GM03348 (cell line): ENCODE measurements around the gene FUT6.
A peak's percentile ranks its signal among the peaks of the same experiment; 100 is the strongest.

Source experiments
- DNase-seq: peaks from one replicate; pipeline ENCODE4 v3.0.0; 2012; ENCODE audit warnings: low spot score

Gene FUT6

DNA sequence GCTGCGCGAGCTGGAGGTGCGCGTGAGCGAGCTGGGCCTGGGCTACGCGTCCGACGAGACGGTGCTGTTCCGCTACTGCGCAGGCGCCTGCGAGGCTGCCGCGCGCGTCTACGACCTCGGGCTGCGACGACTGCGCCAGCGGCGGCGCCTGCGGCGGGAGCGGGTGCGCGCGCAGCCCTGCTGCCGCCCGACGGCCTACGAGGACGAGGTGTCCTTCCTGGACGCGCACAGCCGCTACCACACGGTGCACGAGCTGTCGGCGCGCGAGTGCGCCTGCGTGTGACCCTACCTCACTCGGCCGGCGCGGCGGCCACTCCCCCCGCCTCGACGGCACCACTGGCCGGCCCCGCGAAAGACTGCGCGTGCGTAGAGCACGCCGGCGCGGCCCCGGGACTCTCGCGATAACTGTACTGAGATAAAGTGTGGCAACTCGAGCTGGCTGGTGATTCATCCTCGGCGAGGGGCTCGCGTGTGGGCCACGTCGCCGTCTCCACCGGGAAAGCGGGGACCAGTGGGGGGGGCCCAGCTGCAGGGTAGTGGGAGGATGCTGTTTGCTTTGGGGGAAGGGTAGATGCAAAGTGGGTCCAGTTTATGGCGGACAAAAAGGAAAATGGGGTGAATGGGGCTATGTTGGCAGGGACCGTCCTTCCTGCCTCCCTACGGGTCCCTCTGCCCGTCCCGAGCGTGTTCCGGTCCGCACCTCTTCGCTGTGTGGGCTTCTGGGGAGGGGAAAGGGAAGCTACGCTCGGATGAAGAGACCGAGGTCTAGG lies 11.4 kb downstream of the FUT6 start:
- DNase-seq: peak; percentile 94

DNA sequence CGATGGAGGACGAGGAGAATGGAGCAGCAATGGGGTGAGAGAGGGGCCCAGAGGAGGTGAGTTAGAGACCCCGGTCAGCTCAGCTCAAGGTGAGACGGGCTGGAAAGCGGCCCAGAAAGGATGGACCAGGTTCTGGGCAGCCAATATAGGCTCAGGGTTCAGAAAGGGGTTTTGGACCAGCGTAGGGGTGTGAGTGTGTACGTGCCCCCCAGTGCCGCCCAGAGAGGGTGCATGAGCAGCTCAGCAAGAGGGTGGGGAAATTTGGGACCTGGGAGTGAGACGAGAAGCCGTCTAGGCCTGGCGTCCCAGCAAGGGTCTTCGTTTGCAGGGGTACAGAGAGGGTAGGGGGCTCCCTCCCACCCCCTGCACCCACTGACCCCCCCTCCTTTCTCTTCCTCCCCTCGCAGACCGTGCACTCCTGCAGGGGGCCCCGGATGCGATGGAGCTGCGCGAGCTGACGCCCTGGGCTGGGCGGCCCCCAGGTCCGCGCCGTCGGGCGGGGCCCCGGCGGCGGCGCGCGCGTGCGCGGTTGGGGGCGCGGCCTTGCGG lies 12.1 kb downstream of the FUT6 start:
- no peak for DNase-seq

DNA sequence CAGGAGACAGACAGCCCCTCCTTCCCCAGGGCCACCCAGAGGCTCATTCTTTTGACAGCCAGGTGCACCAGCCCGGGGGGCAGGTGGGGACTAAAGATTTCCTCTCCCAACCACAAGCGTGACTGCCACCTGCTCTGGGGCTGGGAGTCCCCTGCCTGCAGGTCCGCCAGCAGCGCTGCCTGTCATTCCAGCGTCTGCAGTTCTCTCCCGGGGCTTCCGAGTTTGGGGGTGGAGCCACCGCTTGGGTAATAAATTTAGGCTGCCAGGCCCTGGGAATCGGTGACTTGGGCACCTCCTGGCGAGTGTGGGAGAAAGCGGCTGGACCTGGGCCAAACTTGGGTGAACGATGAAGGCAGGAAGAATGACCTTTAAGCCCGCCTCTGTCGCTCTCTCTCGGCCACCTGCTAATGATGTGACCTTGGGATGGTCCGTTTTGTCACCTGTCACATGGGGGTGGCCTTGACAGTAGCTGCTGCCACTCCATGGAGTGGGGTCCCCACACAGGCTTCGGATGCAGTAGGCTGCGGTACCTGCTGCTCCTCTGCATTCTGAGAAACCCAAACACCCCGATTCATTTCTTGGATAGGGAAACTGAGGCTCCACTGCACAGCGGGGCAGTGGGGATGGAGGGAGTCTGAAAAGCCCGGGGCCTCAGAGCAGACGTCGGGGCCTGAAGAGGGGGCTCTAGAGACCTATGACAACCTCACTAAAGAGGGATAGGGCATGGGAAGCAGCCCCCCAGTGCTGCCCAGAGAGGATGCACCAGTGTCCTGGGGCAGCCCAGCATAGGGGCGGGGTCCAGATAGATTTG lies 12.8 kb downstream of the FUT6 start:
- no peak for DNase-seq

DNA sequence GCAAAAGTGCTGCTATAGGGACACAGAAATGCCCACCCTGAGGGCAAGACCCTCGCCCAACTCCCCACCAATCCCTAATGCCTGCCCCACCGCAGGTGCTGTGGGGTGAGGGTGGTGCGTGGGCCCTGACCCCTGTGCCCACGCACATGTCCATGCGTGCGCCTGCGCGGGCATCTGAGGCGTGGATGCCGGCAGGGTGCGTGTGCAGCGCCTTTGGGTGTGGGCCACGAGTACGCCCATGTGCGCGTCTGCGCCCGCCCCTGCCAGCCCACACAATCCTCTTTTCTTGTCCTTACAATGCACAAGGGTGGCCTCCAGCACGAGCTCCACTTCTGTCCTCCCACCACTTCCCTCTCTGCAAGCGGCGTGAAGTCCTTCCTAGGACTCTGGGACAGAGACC lies 14.3 kb downstream of the FUT6 start:
- no peak for DNase-seq

DNA sequence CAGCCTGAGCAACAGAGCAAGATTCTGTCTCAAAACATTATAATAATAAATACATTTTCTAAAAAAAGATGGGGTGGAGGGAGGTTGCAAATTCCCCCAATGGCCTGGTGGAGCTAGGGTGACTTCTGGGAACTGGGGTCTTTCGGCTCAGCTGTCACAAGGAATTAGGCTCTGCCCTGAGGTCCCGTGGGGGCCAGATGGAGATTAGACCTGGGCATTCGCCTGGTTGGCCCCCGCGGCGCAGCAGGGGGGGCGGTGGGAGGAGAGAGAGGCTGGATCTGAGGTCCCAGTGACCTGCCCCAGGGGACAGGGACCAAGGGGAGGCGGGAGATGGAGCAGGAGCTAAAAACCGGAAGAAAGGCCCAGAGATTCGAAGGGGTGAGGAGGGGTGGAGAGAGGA lies 14.8 kb downstream of the FUT6 start:
- DNase-seq: no peak

DNA sequence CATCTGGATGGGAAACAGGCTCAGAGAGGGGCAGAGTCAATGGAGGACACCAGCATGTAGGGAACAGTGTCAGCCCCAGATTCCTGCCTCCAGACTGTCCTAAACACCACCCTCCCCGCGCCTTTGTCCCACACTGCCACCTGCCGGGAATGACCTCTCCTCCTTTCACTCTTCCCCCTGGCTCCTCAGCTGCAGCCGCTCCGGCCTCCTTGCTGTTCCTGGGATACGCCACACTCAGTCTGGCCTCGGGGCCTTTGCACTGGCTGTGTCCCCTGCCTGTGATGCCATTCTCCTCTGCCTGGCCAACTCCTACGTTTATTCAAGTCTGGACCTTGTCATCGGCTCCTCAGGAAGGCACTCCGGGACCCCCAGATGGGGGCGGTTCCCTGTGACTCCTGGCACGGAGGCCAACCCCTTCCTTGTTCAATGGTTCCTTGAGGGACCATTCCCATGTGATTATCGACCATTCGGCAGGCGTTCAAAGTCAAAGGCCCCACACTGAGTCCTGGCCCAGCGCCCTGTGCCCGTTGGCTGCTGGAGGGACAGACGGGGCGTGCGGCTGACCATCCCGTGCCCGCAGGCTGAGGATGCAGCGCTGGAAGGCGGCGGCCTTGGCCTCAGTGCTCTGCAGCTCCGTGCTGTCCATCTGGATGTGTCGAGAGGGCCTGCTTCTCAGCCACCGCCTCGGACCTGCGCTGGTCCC lies 15.8 kb downstream of the FUT6 start:
- peak; percentile 33 for DNase-seq

DNA sequence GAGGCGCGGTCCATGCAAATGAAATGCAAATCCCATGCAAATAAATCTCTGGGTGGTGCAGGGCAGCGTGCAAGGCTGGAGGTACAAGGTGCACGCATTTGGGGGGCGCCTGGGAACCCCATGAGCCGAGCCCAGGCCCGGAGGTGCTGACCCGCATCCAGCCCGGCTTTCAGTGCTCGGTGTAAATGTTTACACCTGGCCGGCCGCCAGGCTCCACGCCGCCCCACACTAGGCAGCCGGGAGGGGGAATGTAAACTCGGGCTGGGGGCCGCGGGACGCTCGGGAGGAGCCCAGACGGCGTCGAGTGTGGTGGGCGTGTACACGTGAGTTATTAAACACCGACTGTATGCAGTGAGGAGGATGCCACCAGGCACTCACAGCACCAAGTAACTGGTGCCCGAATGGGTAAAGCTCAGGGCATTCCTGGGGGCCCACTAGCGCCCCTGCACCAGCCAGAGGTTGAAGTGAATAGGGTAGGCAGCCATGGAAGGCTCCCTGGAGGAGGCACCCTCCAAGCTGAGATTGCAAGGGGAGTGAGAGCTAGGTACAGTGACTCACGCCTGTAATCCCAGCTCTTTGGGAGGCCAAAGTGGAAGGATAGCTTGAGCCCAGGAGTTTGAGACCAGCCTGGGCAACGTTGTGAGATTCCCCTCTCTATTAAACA lies 17.2 kb downstream of the FUT6 start:
- no peak for DNase-seq

DNA sequence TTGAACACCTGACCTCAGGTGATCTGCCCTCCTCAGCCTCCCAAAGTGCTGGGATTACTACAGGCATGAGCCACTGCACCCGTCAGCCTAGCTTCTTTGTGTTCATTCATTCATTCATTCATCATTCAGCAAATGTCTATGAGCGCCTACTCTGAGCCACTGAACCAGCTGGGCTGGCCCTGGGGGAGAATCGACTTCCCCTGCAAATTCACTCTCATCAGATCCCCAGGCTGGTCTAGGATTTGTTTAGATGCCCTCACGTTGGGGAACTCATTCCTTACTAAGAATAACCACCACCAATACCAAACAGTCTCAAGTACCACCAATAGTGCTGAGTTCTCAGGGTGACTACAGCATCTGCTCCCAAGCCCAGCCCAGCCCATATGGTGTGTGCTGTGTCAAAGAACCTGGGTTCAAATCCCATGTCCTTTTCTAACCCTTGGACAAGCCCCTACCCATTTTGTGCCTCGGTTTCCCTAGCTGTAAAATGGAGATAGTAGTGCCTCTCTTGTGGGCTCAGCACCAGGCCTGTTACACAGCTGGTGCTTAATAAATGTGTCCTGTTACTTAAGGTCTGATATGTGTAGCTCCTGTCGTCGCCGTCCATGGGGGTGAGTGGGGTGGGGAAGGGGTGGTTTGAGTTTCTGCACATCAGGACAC lies 17.9 kb downstream of the FUT6 start:
- DNase-seq: no peak

DNA sequence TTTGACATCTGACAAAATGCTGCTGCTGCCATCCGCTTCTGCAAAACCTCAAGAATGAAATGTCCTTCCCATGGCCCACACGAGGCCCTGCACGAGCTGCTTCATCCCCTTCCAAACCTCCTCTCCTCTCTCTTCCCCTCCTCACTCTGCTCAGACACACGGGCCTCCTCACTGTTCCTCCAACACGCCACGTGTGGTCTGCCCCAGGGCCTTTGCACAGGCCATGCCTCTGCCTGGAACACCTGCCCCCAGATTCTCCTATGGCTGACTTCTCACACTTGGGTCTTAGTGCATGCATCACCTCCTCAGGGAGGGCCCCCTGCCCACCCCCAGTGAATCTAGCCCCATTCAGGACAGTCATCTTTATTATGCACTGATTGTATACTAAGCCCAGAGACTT lies 18.7 kb downstream of the FUT6 start:
- no peak for DNase-seq

DNA sequence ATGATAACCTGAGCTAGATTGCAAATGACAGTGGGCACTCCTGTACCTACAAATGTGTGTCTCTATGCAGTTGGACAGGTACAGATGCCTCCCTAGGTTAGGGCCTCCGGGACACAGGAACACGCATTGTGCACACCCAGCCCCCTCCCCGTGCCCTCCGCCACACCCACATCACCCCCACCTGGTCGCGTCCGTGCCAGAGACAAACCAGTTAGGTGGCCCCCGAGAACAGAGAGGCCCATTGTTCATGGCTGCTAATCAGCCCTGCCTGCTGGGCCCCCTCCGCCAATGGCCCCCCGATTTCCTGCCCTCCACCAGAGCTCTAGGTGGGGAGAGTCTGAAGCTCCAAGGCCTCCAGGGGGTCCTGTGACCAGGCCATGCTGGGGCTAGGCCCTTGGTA lies 20.9 kb downstream of the FUT6 start:
- DNase-seq: no peak

DNA sequence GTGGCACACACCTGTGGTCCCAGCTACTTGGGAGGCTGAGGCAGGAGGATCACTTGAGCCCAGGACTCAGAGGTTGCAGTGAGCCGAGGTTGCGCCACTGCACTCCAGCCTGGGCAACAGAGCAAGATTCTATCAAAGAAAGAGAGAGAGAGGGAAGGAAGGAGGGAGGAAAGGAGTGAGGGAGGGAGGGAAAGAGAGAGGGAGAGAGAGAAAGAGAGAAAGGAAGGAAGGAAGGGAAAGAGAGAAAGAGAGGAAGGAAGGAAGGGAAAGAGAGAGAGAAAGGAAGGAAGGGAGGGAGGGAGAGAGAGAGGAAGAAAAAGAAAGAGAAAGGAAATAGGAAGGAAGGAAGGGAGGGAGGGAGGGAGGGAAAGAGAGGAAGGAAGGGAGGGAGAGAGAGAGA lies 22.3 kb downstream of the FUT6 start:
- DNase-seq: no peak

DNA sequence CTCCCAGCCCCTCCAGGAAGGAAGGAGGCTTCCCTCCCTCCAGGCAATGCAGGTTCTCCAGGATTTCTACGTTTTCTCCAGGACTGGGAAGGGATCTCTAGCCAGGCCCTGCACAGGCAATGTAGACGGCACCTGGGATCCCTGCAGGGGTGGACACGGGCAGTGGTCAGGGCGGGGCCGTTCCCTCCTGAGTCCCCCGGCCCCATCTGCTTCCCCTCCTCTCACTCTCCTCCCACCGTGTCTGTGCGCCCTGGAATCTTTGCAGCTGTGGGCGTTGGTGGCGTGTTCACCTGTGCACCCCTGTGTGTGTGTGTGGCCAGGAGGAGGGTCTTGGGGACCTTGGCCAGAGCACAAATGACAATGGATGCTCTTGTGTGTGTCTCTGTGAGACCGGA lies 24.7 kb downstream of the FUT6 start:
- DNase-seq: no peak

DNA sequence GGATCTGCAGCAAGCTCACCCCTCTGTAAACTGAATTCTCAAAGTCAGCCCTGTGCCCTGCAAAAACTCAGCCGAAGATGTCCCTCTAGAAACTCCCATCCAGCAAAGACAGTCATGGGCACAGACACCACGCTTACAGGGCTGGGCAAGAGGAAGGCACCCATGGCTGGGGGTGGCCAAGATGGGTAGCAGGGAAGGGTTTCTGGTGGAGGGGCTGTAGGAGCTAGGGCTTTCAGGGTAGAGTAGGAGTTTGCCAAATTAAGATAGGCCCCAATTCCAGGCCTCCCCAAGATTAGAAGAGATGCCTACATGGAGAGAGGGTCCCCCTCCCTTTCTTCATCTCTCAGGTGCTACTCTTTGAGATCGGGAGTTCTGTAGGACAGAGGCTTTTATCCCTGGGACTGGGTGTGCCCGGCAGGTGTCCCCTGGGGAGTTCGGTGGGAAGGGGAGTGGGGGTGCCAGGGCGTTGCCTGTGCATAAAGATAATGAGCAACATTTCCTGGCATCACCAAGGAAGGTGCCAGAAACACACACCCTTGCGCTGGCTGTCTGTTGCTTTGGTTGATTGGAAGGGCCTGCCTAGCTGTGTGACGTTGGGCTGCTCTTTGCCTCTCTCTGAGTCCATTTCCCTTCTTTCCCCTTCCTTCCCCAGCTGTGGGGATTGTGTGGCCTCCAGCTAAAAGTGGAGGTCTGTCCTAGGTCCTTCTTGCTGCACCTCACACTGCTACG lies 25.2 kb downstream of the FUT6 start:
- DNase-seq: no peak

DNA sequence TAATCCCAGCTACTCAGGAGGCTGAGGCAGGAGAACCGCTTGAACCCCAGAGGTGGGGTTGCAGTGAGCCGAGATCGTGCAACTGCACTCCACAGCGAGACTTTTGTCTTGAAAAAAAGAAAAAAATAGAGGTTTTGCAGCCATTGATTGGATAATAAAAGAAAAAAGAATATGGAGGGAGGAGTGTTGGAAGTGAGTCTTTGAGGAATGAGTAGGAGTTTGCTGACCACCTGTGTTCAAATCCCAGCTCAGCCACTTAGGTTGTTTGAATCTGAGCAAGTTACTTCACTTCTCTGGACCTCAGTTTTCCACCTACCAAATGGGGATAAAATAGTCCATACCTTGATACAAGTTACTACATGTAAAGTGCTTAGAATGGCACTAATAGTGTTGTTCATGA lies 28.4 kb downstream of the FUT6 start:
- DNase-seq: no peak

DNA sequence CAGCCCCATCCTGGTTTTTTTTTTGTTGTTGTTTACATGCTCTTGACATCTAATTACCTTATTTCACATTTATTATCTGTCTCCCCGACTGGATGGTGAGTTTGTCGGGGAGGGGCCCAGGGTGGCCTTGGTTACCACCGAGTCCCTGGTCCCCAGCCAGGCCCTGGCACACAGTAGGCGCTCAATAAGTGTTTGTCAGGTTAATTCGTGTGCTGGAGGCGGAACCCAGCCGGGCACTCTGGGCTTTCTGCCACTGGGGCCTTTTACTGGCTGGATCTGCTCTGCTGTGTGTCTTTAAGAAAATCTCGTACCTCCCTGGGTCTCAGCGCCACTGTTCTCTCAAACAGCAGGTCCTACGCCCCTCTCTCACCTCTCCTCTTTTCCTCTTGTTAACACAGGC lies 30.0 kb downstream of the FUT6 start:
- no peak for DNase-seq

DNA sequence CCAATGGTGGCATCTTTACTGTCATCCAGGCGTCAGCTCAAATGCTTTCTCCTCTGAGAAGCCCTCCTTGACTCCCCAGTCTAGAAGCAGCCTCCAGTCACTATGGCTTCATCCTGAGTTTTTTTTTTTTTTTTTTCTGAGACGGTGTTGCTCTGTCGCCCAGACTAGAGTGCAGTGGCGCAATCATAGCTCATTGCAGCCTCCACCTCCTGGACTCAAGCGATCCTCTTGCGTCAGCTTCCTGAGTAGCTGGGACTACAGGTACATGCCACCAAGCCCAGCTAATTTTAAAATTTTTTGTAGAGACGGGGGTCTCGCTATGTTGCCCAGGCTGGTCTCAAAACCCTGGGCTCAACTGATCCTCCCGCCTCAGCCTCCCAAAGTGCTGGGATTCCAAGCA lies 30.4 kb downstream of the FUT6 start:
- no peak for DNase-seq

DNA sequence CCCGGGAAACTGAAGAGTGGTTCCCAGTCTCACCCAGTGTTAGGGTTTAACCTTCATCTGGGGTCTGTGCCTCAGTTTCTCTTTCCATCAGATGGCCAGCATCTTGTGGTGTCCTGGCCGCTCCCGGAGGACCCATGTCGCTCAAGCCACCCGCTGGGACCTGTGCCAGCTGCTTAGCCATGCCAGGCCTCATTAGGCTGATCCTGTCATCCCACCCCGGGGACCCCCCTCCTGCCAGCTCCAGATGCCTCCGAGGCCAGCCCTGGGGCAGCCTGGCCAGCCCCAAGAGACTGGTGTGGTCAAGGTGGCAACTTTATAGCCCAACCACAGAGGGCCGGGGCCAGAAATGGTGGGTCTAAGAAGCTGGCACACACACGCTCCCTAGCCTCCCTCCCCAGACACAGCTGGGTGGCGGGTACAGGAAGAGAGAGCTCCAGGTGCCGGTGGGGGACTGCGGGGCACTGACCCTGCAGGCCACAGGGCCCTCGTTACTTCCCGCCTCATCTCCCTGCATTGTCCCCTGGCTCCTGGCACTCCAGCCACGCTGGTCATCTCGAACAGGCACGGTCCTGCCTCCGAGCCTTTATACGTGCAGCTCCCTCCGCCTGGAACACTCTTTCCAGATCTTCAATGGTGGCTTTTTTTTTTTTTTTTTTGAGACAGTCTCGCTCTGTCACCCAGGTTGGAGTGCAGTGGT lies 31.2 kb downstream of the FUT6 start:
- no peak for DNase-seq

DNA sequence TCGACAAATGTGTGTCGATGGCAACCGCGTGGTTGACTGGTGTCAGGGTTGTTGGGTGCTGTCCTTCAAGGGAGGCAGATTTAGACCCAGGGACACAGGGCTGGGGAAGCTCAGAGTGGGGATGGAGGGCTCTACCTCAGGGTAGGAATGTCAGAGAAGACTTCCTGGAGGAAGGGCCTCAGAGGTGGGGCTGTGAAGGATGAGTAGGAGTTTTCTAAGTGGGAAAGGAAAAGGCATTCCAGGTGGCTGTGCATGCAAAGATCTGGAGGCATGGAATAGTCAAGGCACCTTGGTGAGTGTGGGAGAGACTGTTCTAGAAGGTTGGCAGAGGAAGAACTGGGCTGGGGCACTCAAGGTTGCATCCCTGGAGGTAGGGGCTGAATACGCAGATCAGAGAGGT lies 32.6 kb downstream of the FUT6 start:
- DNase-seq: no peak

DNA sequence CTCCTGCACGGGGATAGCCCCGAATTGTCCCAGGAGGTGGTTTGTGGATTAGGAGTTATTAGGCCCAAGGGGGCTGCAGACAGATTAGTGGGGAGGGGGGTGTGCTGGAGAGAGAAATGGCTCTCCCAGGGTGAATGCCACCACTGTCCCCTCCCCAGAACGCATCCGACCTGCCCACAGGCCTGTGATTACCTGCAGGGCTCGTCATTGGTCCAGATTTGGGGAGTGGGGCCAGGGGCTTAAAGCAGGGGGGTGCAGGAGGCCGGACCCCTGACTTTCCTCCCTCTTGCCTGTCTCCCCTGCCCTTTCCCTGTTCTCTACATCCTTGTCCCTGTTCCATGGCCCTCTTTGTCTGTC lies 33.4 kb downstream of the FUT6 start:
- DNase-seq: no peak

DNA sequence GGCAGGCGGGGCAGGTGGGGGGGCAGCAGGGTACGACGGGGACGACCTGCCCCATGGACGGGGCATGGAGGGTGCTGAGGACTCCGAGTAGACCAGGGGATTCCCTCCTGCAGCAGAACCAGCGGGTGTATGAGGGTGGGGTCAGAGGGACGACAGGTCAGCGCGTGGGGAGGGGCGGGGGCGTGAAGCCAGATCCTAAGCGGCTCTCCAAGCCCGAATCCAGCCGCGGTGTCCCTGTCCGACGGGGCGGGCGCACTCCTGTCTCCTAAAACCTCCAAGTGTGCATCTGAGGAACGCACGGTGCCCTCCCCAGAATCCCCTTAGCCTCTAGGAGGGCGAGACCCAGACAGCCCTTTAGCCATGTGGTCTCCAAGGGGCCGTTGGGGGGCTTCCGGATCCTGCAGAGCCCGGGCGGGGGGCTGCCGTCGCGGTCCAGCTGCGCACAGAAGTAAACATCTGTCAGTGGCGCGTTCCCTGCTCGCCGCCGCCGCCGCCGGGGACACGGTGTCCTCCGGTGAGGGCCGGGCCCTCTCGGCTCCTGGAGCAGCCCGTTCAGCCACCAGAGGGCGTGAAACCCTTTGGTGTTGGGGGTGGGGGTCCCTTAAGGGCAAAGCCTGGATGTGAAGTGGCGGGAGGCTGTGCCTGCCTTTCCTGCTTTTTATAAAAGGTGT lies 33.9 kb downstream of the FUT6 start:
- peak; percentile 78 for DNase-seq
